Trophoblast cell (in vitro differentiated cells and primary cell): Measurements from ENCODE around the gene ASAP2.
A peak's percentile ranks its signal among the peaks of the same experiment; 100 is the strongest.

Experiments used
- DNase-seq, 2 donors: peaks; one replicate each; pipeline ENCODE4 v3.0.0-alpha.2; 2016
- H2AFZ ChIP-seq: 2 replicates; pipeline ENCODE4 v1.6.1; 2013; ENCODE audit warnings: low read length, moderate library complexity, mild to moderate bottlenecking; ENCODE audit not compliant: insufficient read depth, poor library complexity
- H2AK5ac ChIP-seq: 2 replicates; pipeline ENCODE4 v1.6.1; 2013; ENCODE audit warnings: mild to moderate bottlenecking, low read length
- H2BK120ac ChIP-seq: 2 replicates; pipeline ENCODE4 v1.6.1; 2013; ENCODE audit warnings: low read length, mild to moderate bottlenecking, moderate library complexity; ENCODE audit not compliant: insufficient read depth, poor library complexity
- H2BK12ac ChIP-seq: 2 replicates; pipeline ENCODE4 v1.6.1; 2013; ENCODE audit warnings: mild to moderate bottlenecking, low read length, moderate library complexity
- H2BK5ac ChIP-seq: 2 replicates; pipeline ENCODE4 v1.6.1; 2013; ENCODE audit warnings: low read length, low read depth, moderate library complexity, mild to moderate bottlenecking; ENCODE audit not compliant: poor library complexity
- H3K14ac ChIP-seq: 2 replicates; pipeline ENCODE4 v1.6.1; 2013; ENCODE audit warnings: mild to moderate bottlenecking, low read length
- H3K18ac ChIP-seq: 2 replicates; pipeline ENCODE4 v1.6.1; 2013; ENCODE audit warnings: mild to moderate bottlenecking, low read length
- H3K23ac ChIP-seq: 2 replicates; pipeline ENCODE4 v1.6.1; 2013; ENCODE audit warnings: low read length
- H3K27ac ChIP-seq: 2 replicates; pipeline ENCODE4 v1.5.1; 2013; ENCODE audit warnings: low read depth, mild to moderate bottlenecking, inconsistent platforms, low read length, moderate library complexity
- H3K27me3 ChIP-seq: 2 replicates; pipeline ENCODE4 v1.6.1; 2013; ENCODE audit warnings: inconsistent platforms, mild to moderate bottlenecking, low read length, moderate library complexity; ENCODE audit not compliant: insufficient read depth
- H3K36me3 ChIP-seq, 2 experiments: 1 replicate in 1 of 2; 2 replicates in 1 of 2; pipeline ENCODE4 v1.6.1; 2013; ENCODE audit warnings: low read length in 2 of 2, mild to moderate bottlenecking in 2 of 2, moderate library complexity in 1 of 2; ENCODE audit not compliant: insufficient read depth in 2 of 2, control insufficient read depth in 1 of 2
- H3K4ac ChIP-seq: 2 replicates; pipeline ENCODE4 v1.6.1; 2013; ENCODE audit warnings: low read depth, mild to moderate bottlenecking, low read length, moderate library complexity
- H3K4me1 ChIP-seq, 2 experiments: 1 replicate in 1 of 2; 2 replicates in 1 of 2; pipeline ENCODE4 v1.6.1; 2013; ENCODE audit warnings: low read length in 2 of 2, mild to moderate bottlenecking in 2 of 2, moderate library complexity in 1 of 2; ENCODE audit not compliant: insufficient read depth in 2 of 2, control insufficient read depth in 1 of 2
- H3K4me2 ChIP-seq: 2 replicates; pipeline ENCODE4 v1.6.1; 2013; ENCODE audit warnings: inconsistent platforms, mild to moderate bottlenecking, low read length, moderate library complexity
- H3K4me3 ChIP-seq: 2 replicates; pipeline ENCODE4 v1.5.1; 2013; ENCODE audit warnings: mild to moderate bottlenecking, low read depth, low read length, inconsistent platforms
- H3K79me1 ChIP-seq: one replicate; pipeline ENCODE4 v1.6.1; 2013; ENCODE audit warnings: low read length
- H3K79me2 ChIP-seq: 2 replicates; pipeline ENCODE4 v1.6.1; 2013; ENCODE audit warnings: low read length, mild to moderate bottlenecking; ENCODE audit not compliant: control insufficient read depth, insufficient read depth, poor library complexity
- H3K9ac ChIP-seq: 2 replicates; pipeline ENCODE4 v1.6.1; 2013; ENCODE audit warnings: mild to moderate bottlenecking, low read length
- H3K9me3 ChIP-seq: 2 replicates; pipeline ENCODE4 v1.6.1; 2013; ENCODE audit warnings: low read depth, mild to moderate bottlenecking, control low read depth, inconsistent platforms, low read length; ENCODE audit not compliant: insufficient read depth
- H4K12ac ChIP-seq: 2 replicates; pipeline ENCODE4 v1.6.1; 2013; ENCODE audit warnings: low read depth, mild to moderate bottlenecking, low read length, moderate library complexity
- H4K8ac ChIP-seq: 2 replicates; pipeline ENCODE4 v1.6.1; 2013; ENCODE audit warnings: low read depth, mild to moderate bottlenecking, low read length, moderate library complexity
- H4K91ac ChIP-seq: one replicate; pipeline ENCODE4 v1.6.1; 2013; ENCODE audit warnings: low read depth, mild to moderate bottlenecking, low read length, moderate library complexity
- WGBS: extraction: QIAGEN DNeasy Blood & Tissue Kit; methylation state at CpG from one replicate; pipeline ENCODE4 v1.1.7; 2013; ENCODE audit warnings: missing lambda C conversion rate; ENCODE audit not compliant: insufficient read length, insufficient coverage; ENCODE audit errors: extremely low coverage; 5-methylcytosine and 5-hydroxymethylcytosine counted together

The ASAP2 gene

DNA sequence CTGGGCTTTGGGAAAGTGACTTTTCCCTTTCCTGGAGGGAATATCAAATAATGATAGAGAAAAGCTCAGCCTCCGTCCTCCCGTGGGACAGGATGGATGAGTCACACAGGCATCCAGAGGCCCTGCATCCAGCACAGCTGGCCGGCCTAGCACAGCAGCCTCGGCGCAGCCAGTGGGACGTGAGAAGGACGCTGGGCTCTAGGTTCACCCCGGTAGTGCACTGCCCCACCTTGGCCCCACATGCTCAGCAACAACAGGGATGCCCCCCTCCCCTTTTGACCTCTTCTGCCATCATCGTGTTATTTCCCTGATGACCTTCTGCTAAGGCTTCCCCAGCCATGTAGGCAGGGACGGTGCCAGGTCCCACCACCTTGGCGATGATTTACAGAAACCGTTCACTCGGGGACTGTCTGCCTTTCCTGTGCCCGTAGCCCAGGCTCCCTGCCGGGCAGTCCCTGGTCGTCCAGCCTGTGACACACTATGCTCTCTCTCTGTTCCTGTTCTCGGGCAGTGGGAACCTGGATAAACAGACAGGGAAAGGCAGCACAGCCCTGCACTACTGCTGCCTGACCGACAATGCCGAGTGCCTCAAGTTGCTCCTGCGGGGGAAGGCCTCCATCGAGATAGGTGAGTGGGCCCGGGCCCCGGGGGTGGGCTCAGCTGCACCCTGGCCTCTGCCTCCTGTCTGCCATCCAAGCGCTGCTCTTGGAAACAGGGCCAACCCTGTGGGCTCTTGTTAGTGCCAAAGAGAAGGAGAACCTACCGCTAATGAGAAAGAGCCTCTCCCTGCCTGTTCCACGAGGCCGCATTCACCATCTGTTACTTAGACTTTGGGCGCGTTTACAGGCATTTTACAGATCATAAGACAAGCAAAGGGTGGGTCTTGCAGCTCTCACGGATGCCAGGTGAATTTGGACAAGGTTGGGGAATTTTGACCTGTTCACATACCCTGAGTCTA is 172.1 kb downstream of the ASAP2 start:
- peak overlapping the region; percentile 18 for H3K27ac ChIP-seq
- H3K4me1 ChIP-seq, result peaks cover 10 to 25% of the 10 kb centered on the region in 2 experiments
- peaks cover 8% of the 10 kb centered on the region for H3K79me1 ChIP-seq
- H3K79me2 ChIP-seq, result no peaks in the 10 kb centered on the region
- no peak overlapping the region for H3K4ac ChIP-seq
- no peak overlapping the region for H3K9ac ChIP-seq
- no peak overlapping the region for H3K23ac ChIP-seq
- H2AK5ac ChIP-seq, result no peak overlapping the region
- no peaks in the 10 kb centered on the region for H3K27me3 ChIP-seq
- no peak overlapping the region for H2BK120ac ChIP-seq
- H3K36me3 ChIP-seq, result peaks cover 36 to 52% of the 10 kb centered on the region in 2 experiments
- H4K8ac ChIP-seq, result no peak overlapping the region
- DNase-seq, result peak; percentile 9 to 40
- no peak overlapping the region for H3K18ac ChIP-seq
- WGBS, result no CpG with 5 or more reads among the region's 30 CpGs
- H2BK12ac ChIP-seq, result peak overlapping the region; percentile 2
- peak overlapping the region; percentile 23 for H3K4me3 ChIP-seq
- H3K9me3 ChIP-seq, result peaks cover 7% of the 10 kb centered on the region
- H3K4me2 ChIP-seq, result no peak overlapping the region
- H3K14ac ChIP-seq, result no peak overlapping the region
- no peak overlapping the region for H2AFZ ChIP-seq
- H2BK5ac ChIP-seq, result no peak overlapping the region
- no peak overlapping the region for H4K12ac ChIP-seq
- H4K91ac ChIP-seq, result peak overlapping the region; percentile 1

DNA sequence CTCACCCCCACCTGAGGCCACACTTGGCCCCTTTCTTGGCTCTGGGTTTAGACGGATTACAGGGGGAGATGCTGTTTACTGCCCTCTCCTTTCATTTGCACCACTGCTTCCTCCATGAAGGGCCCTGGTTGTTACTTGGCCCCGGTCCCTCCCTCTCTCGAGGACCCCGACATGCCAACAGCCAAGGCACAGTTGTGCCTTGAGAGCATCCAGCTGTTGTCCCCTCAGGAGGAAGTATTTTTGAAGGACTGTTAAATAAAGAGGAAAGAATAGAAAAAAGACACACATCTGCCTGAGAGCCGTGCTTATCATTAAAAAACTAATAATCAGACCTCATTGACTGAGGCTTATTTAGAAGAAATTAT is 172.8 kb downstream of the ASAP2 start:
- H3K4ac ChIP-seq, result no peak overlapping the region

DNA sequence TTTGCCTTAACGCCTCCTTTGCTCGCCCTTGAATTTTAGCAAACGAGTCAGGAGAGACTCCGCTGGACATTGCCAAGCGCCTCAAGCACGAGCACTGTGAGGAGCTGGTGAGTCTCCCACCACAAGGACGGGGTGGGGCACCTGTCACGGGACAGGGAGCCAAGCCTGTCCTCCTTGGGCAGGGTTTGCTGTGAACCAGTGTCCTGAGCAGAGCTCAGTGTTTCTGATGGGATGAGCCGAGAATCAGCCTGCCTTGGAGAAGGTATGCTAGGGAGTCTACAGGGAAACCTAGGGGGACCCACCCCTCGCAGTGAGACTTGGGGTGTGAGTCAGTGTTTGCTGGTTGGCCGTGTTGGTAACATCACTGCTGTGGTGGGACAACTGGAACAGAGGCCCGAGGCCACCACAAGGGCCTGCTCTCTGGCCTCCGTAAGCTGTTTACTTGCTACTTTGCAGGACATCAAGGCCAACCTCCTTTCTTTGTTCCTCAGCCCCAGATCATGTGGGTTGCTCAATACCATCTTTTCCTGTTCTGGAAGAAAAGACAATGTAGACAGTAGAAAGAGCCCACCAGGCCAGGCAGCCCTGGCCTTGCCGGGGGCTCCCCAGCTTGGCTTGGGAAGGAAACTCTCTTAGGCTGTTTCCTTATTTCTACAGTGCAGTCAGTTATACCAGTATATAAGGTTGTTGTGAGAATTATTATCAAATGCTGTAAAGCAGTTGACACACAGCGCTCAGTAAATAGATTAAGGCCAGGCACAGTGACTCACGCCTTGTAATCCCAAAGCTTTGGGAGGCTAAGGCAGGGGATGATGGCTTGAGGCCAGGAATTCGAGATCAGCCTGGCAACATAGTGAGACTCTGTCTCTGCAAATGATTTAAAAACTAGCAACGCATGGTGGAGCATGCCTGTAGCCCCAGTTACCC is 174.4 kb downstream of the ASAP2 start:
- no peak overlapping the region for H2AFZ ChIP-seq
- H2BK5ac ChIP-seq, result peak overlapping the region; percentile 42
- H4K91ac ChIP-seq, result peak overlapping the region; percentile 50
- H3K79me1 ChIP-seq, result peaks cover 10% of the 10 kb centered on the region
- peak overlapping the region; percentile 80 for H3K18ac ChIP-seq
- DNase-seq, result no peak
- peak overlapping the region; percentile 80 for H2AK5ac ChIP-seq
- H3K14ac ChIP-seq, result peak overlapping the region; percentile 76
- H3K4ac ChIP-seq, result peak overlapping the region; percentile 75
- no peaks in the 10 kb centered on the region for H3K79me2 ChIP-seq
- peak overlapping the region; percentile 8 for H2BK120ac ChIP-seq
- H3K9ac ChIP-seq, result no peak overlapping the region
- H4K12ac ChIP-seq, result no peak overlapping the region
- peaks cover 15 to 29% of the 10 kb centered on the region in 2 experiments for H3K4me1 ChIP-seq
- H3K36me3 ChIP-seq, result peaks cover 25 to 48% of the 10 kb centered on the region in 2 experiments
- peak overlapping the region; percentile 78 for H2BK12ac ChIP-seq
- H3K4me3 ChIP-seq, result no peak overlapping the region
- H3K27ac ChIP-seq, result peak overlapping the region; percentile 77
- peaks cover 5% of the 10 kb centered on the region for H3K9me3 ChIP-seq
- no CpG with 5 or more reads among the region's 18 CpGs for WGBS
- no peaks in the 10 kb centered on the region for H3K27me3 ChIP-seq
- H4K8ac ChIP-seq, result peak overlapping the region; percentile 49
- H3K4me2 ChIP-seq, result no peak overlapping the region
- H3K23ac ChIP-seq, result no peak overlapping the region

More for the DNA sequence above, 172.8 kb downstream of the ASAP2 start:
- Histone ChIP-seq H4K12ac (no peak overlapping the region), H3K4me2 (no peak overlapping the region), H2AFZ (no peak overlapping the region), H3K27me3 (no peaks in the 10 kb centered on the region), H3K18ac (no peak overlapping the region), H3K4me3 (no peak overlapping the region), H4K8ac (no peak overlapping the region), H4K91ac (peak overlapping the region; percentile 1), H3K27ac (no peak overlapping the region), H3K79me2 (no peaks in the 10 kb centered on the region), H3K9me3 (peaks cover 5% of the 10 kb centered on the region), H2BK5ac (no peak overlapping the region), H3K14ac (no peak overlapping the region), H2BK12ac (peak overlapping the region; percentile 2), H3K23ac (no peak overlapping the region), H3K9ac (no peak overlapping the region), H2BK120ac (no peak overlapping the region), H3K79me1 (peaks cover 8% of the 10 kb centered on the region), H3K4me1 (peaks cover 10 to 25% of the 10 kb centered on the region in 2 experiments), H3K36me3 (peaks cover 31 to 48% of the 10 kb centered on the region in 2 experiments), H2AK5ac (no peak overlapping the region)
- DNase-seq, result no peak
- no CpG with 5 or more reads among the region's 5 CpGs for WGBS

DNA sequence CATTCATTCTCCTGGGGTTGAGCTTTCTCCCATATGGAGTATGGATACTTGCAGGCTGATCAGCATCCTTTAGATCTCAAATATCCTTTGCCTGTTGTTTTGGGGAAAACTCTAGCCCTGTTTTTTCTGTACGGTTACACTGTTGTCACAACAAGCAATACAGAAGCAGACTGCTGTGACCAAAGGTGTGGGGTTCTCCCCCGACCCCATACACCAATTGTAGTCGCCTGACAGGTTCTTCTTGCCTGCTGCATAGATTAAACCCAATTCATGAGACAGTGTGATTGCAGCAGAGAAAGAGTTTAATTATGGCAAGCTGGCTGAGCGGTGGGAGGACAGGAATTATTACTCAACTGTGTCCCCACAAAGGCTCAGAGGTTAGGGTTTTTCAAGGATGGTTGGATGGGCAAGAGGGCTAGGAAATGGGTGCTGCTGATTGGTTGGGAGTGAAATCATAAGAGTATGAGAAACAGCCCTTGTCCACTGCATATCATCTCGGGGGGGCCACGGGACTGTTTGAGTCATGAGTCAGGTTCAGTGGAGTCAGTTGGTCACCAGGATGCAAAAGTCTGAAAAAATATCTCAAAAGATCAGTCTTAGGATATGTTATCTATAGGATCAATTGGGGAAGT is 176.1 kb downstream of the ASAP2 start:
- Histone ChIP-seq H4K8ac (no peak overlapping the region), H3K14ac (no peak overlapping the region), H3K4me1 (peaks cover 22 to 31% of the 10 kb centered on the region in 2 experiments), H2AFZ (no peak overlapping the region), H2BK120ac (no peak overlapping the region), H3K9ac (no peak overlapping the region), H3K18ac (no peak overlapping the region), H3K79me1 (peaks cover 10% of the 10 kb centered on the region), H3K23ac (no peak overlapping the region), H2BK5ac (no peak overlapping the region), H3K9me3 (peaks cover 5% of the 10 kb centered on the region), H4K91ac (no peak overlapping the region), H4K12ac (no peak overlapping the region), H2BK12ac (peak overlapping the region; percentile 5), H3K4ac (no peak overlapping the region), H3K4me2 (no peak overlapping the region), H3K27ac (no peak overlapping the region), H3K36me3 (peaks cover 20 to 38% of the 10 kb centered on the region in 2 experiments), H3K27me3 (no peaks in the 10 kb centered on the region), H2AK5ac (no peak overlapping the region), H3K4me3 (no peak overlapping the region), H3K79me2 (no peaks in the 10 kb centered on the region)
- WGBS, result no CpG with 5 or more reads among the region's 6 CpGs
- DNase-seq, result no peak
